Mucosa of descending colon (tissue), 3 donors: ENCODE results near the gene CYP4V2. TPM values are rescaled to one million over a fixed set of nuclear protein-coding genes. Genes with fewer than 3 reads are reported as not detected.

ENCODE experiments used
- ATAC-seq: fragments of 200-7000 bp; cut with Tn5 transposase; one replicate; pipeline ENCODE4 v1.9.1; 2020; ENCODE audit warnings: mild to moderate bottlenecking, moderate library complexity
- DNase-seq, 3 donors: peaks; one replicate each; pipeline ENCODE4 v3.0.0-alpha.2; 2020
- H3K36me3 ChIP-seq: fragments of 200-600 bp; one replicate; pipeline ENCODE4 v1.8.0; 2021; ENCODE audit warnings: low read depth, mild to moderate bottlenecking
- H3K4me1 ChIP-seq: fragments of 200-600 bp; one replicate; pipeline ENCODE4 v1.8.0; 2021; ENCODE audit warnings: low read depth, mild to moderate bottlenecking
- H3K4me3 ChIP-seq: fragments of 200-600 bp; one replicate; pipeline ENCODE4 v1.8.0; 2021; ENCODE audit warnings: mild to moderate bottlenecking
- H3K9me3 ChIP-seq: fragments of 200-600 bp; one replicate; pipeline ENCODE4 v1.8.0; 2021; ENCODE audit warnings: mild to moderate bottlenecking
- intact Hi-C, 2 donors: fragments of 100-400 bp; cut with DNase I in 1 of 2; cut with micrococcal nuclease in 1 of 2; formaldehyde crosslinking; loops; one replicate each; pipeline versions ENCODE4 v1.11.0 to v1.11.1; 2022; cut with DNase I, micrococcal nuclease
- total RNA-seq, 3 donors: library from RNA; stranded (reverse); fragmentation: NEBNext Ultra II Directional in 2 of 3; extraction: Animal tissue kit (Norgen Biotek cat#: 25700) in 2 of 3; gene quantifications; one replicate each; pipeline versions ENCODE4 v1.2.1 to v1.2.4, GENCODE V29; 2021 to 2023
- TF ChIP-seq, protein P1 (sequence below): fragments of 200-600 bp; IDR thresholded peaks from one replicate; pipeline ENCODE4 v1.8.0; 2022; ENCODE audit warnings: antibody characterized with exemption, mild to moderate bottlenecking
- donor health status: DM: no; HTN: no; CAD: no; lungs with moderate emphysema.
- donor health status: DM: no; HTN: no; CAD: no.
- donor health status: DM: no; HTN: yes; CAD: no.

The CYP4V2 gene
- total RNA-seq, 3 donors from 2014 or later, result 38.4 to 50.8 (median 49.2) TPM

DNA sequence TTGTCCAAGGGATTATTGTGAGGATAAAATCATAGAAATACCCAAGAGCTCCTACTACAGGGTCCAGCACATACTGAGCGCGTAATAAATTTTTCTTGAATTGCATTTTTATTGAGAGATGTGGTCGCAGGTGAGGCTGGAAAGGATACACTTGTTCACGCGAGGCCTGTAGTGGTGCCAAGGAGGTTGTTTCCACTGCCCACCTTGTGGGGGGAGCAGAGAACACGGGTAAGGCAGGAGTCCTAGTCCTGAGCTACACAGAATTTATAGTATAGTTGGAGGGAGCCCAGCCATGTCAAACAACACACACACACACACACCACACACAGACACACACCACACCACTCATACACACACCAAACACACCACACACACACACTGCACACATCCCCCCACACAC is 31.8 kb upstream of the CYP4V2 start:
- H3K4me1 ChIP-seq, result no peaks in the 10 kb centered on the region
- intact Hi-C loops, result no loop called here
- ATAC-seq (no peak), DNase-seq (no peak)
- H3K36me3 ChIP-seq, result no peaks in the 10 kb centered on the region
- H3K9me3 ChIP-seq, result no peaks in the 10 kb centered on the region
- TF ChIP-seq, protein P1, sequence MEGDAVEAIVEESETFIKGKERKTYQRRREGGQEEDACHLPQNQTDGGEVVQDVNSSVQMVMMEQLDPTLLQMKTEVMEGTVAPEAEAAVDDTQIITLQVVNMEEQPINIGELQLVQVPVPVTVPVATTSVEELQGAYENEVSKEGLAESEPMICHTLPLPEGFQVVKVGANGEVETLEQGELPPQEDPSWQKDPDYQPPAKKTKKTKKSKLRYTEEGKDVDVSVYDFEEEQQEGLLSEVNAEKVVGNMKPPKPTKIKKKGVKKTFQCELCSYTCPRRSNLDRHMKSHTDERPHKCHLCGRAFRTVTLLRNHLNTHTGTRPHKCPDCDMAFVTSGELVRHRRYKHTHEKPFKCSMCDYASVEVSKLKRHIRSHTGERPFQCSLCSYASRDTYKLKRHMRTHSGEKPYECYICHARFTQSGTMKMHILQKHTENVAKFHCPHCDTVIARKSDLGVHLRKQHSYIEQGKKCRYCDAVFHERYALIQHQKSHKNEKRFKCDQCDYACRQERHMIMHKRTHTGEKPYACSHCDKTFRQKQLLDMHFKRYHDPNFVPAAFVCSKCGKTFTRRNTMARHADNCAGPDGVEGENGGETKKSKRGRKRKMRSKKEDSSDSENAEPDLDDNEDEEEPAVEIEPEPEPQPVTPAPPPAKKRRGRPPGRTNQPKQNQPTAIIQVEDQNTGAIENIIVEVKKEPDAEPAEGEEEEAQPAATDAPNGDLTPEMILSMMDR, result no peak
- H3K4me3 ChIP-seq, result no peak overlapping the region

DNA sequence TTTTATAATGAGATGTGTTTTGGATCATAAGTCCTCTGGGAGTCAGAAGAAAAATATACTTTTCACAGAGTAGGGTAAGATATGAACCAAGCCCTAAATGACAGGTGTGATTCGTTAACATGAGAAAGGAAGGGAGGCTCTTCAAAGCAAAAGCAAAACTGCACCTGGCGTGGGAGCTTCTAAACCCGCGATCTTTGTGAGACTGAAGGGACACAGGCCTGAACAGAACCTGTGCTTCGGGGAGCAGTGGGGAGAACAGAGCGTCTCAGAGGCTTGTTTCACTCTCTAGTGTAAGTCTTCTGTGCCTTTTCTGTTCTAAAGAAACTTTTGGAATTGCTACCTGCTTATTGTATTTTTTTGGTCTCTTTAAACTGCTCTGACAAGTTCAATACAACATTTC is 30.2 kb upstream of the CYP4V2 start:
- Histone ChIP-seq H3K9me3 (no peaks in the 10 kb centered on the region), H3K36me3 (no peaks in the 10 kb centered on the region), H3K4me1 (no peaks in the 10 kb centered on the region), H3K4me3 (no peak overlapping the region)
- intact Hi-C loops, result no loop called here
- DNase-seq, result no peak
- TF ChIP-seq, protein P1, result no peak
- ATAC-seq, result peak; percentile 41

DNA sequence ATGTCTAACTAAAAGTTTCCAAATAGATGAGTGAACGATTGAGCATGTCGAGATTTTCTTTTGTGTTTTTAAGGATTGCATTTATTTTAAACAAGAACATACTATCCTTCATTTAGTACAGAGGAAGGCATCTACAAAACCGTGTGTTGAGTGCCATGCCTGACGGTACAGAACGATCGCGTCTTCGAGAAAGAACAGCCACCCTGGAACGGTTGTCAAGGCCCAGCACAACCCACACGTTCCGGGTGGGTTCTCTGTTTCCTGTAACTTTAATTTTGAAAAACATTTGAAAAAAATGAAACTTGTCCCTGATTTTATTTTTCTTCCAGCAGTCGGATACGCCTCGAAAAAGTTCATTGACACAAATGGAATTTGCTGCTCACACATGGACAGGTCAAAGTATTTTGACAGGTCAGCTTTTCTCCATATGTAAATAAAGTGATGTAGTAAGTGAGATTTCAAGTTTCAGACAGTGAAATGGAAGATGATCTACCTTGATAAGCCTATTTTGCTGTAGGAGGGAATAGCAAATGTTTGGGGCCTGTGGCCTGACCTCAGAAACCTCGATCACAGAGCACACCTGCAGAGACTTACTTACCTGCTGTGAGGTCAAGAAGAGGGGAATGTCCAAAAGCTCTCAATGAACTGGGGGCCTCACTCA is 24.4 kb upstream of the CYP4V2 start:
- TF ChIP-seq, protein P1, result no peak
- H3K9me3 ChIP-seq, result no peaks in the 10 kb centered on the region
- no peak for DNase-seq
- no peaks in the 10 kb centered on the region for H3K36me3 ChIP-seq
- no peaks in the 10 kb centered on the region for H3K4me1 ChIP-seq
- ATAC-seq, result no peak
- H3K4me3 ChIP-seq, result no peak overlapping the region
- intact Hi-C loops, result no loop called here

DNA sequence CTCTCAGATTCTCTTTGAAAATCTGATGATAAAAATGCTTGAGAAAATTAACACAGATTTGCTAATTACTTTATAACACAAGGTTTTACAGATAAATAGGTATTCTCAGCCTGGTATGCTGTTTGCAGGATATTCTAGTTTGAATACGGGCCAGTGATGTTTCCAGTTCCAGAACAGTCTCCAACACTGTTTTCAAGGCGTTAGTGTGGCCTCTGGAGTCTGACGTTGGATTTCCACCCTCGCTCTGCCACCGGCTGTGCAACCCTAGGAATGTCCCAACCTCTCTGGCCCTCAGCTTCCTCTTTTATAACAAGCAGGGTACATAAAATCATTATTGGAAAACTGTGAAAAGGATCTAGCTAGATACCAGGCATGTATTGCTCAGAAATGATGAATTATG is 23.8 kb upstream of the CYP4V2 start:
- Histone ChIP-seq H3K4me1 (no peaks in the 10 kb centered on the region), H3K36me3 (no peaks in the 10 kb centered on the region), H3K4me3 (no peak overlapping the region), H3K9me3 (no peaks in the 10 kb centered on the region)
- no peak for ATAC-seq
- DNase-seq, result no peak
- intact Hi-C loops, result no loop called here
- TF ChIP-seq, protein P1, result no peak

DNA sequence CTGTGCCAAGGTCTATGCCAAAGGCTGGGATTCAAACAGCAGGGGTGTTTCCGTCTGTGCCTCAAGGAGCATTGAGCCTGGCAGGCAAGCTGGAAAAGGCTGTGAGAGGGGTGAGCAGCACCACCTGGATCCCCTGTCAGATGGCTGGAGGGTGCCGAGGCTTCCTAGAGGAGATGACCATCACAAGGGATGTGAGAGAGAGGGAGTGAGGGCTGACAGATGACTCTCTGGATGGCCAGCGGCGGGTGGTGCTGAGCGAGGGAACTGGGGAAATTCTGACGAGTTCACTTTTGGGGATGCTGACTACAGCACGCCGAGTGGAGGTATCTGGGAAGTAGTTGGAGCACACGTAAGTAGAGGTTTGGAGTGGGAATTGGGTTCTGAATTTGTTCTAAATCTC is 22.6 kb upstream of the CYP4V2 start:
- no peak overlapping the region for H3K4me3 ChIP-seq
- intact Hi-C loops, result no loop called here
- H3K9me3 ChIP-seq, result no peaks in the 10 kb centered on the region
- ATAC-seq, result no peak
- DNase-seq, result no peak
- no peaks in the 10 kb centered on the region for H3K4me1 ChIP-seq
- TF ChIP-seq, protein P1, result no peak
- no peaks in the 10 kb centered on the region for H3K36me3 ChIP-seq
